Endothelial cell of umbilical vein (primary cell): ENCODE measurements around the gene NDST3. TPM values are rescaled to one million over a fixed set of nuclear protein-coding genes. Genes with fewer than 3 reads are reported as not detected.
A peak's percentile ranks its signal among the peaks of the same experiment; 100 is the strongest.

Source experiments
- BruUV-seq: library from RNA; stranded (reverse); fragments of 400-500 nt; replicated peaks from 2 replicates; lab custom pipeline; 2021; lab: Mats Ljungman, UMichigan
- CTCF ChIA-PET: fragments of 300-600, 350-600 bp; sonication (Branson Sonifier 250); formaldehyde crosslinking; loops from one replicate; lab custom pipeline; 2021; ENCODE audit warnings: antibody characterized with exemption, inconsistent platforms; lab: Charles Lee
- POLR2A ChIA-PET: fragments of 300-600, 350-600 bp; sonication (Branson Sonifier 250); formaldehyde crosslinking; loops from one replicate; lab custom pipeline; 2021; ENCODE audit warnings: antibody characterized with exemption, inconsistent platforms; lab: Charles Lee
- DNase-seq: peaks from one replicate; pipeline ENCODE4 v3.0.0-alpha.2; 2011; ENCODE audit warnings: low read depth, low spot score
- FAIRE-seq: peaks from 2 replicates; lab custom pipeline; 2011; peaks lifted over from hg19 to GRCh38; lab: Jason Lieb, UNC
- H2AFZ ChIP-seq: 2 replicates; pipeline ENCODE4 v1.6.0; 2012; ENCODE audit warnings: low read depth, low read length, control low read depth, inconsistent platforms
- H3K27ac ChIP-seq: 2 replicates; pipeline ENCODE4 v1.5.1; 2011; ENCODE audit warnings: low read depth, mild to moderate bottlenecking, control low read depth, low read length, moderate library complexity; ENCODE audit not compliant: insufficient read depth
- H3K27me3 ChIP-seq, 2 experiments: 2 replicates each; pipeline versions ENCODE4 v1.6.0 to v1.6.1; 2011; ENCODE audit warnings: low read length in 2 of 2, mixed read lengths in 1 of 2; ENCODE audit not compliant: control insufficient read depth in 2 of 2, insufficient read depth in 2 of 2
- H3K36me3 ChIP-seq, 2 experiments: 2 replicates in 1 of 2; 3 replicates in 1 of 2; pipeline ENCODE4 v1.5.1; 2011; ENCODE audit warnings: low read length in 2 of 2, mild to moderate bottlenecking in 1 of 2, moderate library complexity in 1 of 2; ENCODE audit not compliant: control insufficient read depth in 2 of 2, insufficient read depth in 2 of 2; ENCODE audit errors: extremely low read depth in 1 of 2
- H3K4me1 ChIP-seq: 3 replicates; pipeline ENCODE4 v1.5.1; 2011; ENCODE audit warnings: mild to moderate bottlenecking, low read length; ENCODE audit not compliant: control insufficient read depth, insufficient read depth; ENCODE audit errors: extremely low read depth
- H3K4me2 ChIP-seq: 2 replicates; pipeline ENCODE4 v1.6.1; 2011; ENCODE audit warnings: low read length, control low read depth, mixed read lengths; ENCODE audit not compliant: insufficient read depth
- H3K4me3 ChIP-seq, 3 experiments: fragments of 200-600 bp in 1 of 3; sonication (generic), shearing (Covaris generic) in 1 of 3; replicated peaks in 1 of 3; 2 replicates each; pipeline ENCODE4 v1.5.1; 2011 to 2016; ENCODE audit warnings: control low read depth in 3 of 3, low read length in 3 of 3, mild to moderate bottlenecking in 2 of 3, inconsistent platforms in 1 of 3, low read depth in 1 of 3, moderate library complexity in 1 of 3; ENCODE audit not compliant: insufficient read depth in 1 of 3
- H3K79me2 ChIP-seq: 2 replicates; pipeline ENCODE4 v1.6.0; 2012; ENCODE audit warnings: low read length, inconsistent platforms; ENCODE audit not compliant: control insufficient read depth, insufficient read depth
- H3K9ac ChIP-seq: replicated peaks from 2 replicates; pipeline ENCODE3; 2011; ENCODE audit warnings: low read length, control low read depth; ENCODE audit not compliant: insufficient read depth; ENCODE audit errors: extremely low read depth
- H3K9me1 ChIP-seq: replicated peaks from 3 replicates; pipeline ENCODE4 v1.6.0; 2011; ENCODE audit warnings: mild to moderate bottlenecking, low read length; ENCODE audit not compliant: control insufficient read depth, insufficient read depth; ENCODE audit errors: extremely low read depth
- H3K9me3 ChIP-seq: replicated peaks from 2 replicates; pipeline ENCODE4 v1.5.1; 2012; ENCODE audit warnings: low read length, inconsistent platforms; ENCODE audit not compliant: control insufficient read depth, insufficient read depth
- H4K20me1 ChIP-seq: replicated peaks from 2 replicates; pipeline ENCODE3; 2011; ENCODE audit warnings: mild to moderate bottlenecking, low read length; ENCODE audit not compliant: control insufficient read depth, insufficient read depth; ENCODE audit errors: extremely low read depth
- EZH2 ChIP-seq: IDR thresholded peaks from 2 replicates; pipeline ENCODE4 v1.6.1; 2012; ENCODE audit warnings: borderline replicate concordance, low read depth, mild to moderate bottlenecking, moderate library complexity, low read length, inconsistent platforms; ENCODE audit not compliant: severe bottlenecking
- FOS ChIP-seq: IDR thresholded peaks from 2 replicates; pipeline ENCODE4 v1.6.1; 2011; ENCODE audit warnings: mild to moderate bottlenecking, low read length, moderate library complexity, borderline replicate concordance; ENCODE audit not compliant: insufficient read depth
- GATA2 ChIP-seq: IDR thresholded peaks from 2 replicates; pipeline ENCODE4 v1.7.0; 2011; ENCODE audit warnings: low read depth, mild to moderate bottlenecking, moderate library complexity, mixed read lengths, low read length; ENCODE audit not compliant: insufficient read length, insufficient read depth
- JUN ChIP-seq: IDR thresholded peaks from 2 replicates; pipeline ENCODE4 v1.6.1; 2011; ENCODE audit warnings: borderline replicate concordance, low read depth; ENCODE audit not compliant: insufficient read length, insufficient read depth
- MYC ChIP-seq: IDR thresholded peaks from one replicate; pipeline ENCODE4 v1.6.1; 2011; ENCODE audit warnings: mild to moderate bottlenecking, low read depth, low read length
- POLR2A ChIP-seq: IDR thresholded peaks from 2 replicates; pipeline ENCODE4 v1.6.1; 2012; ENCODE audit warnings: low read depth, mild to moderate bottlenecking, control low read depth, low read length
- POLR2AphosphoS5 ChIP-seq: IDR thresholded peaks from 2 replicates; pipeline ENCODE4 v1.6.1; 2012; ENCODE audit warnings: low read depth, mild to moderate bottlenecking, control low read depth, low read length, moderate library complexity; ENCODE audit not compliant: insufficient read depth
- dilution Hi-C: fragments of 300-500 bp; cut with MboI; formaldehyde crosslinking; loops from one replicate; pipeline ENCODE4 v1.15.0; 2019; ENCODE audit warnings: low sequenced_read_pairs; ENCODE audit not compliant: extremely low pct_ligation_motif_present
- intact Hi-C: fragments of 100-400 bp; cut with micrococcal nuclease; formaldehyde crosslinking; loops from one replicate; pipeline ENCODE4 v1.10.0; 2022
- polyA plus RNA-seq, 4 experiments: library from polyadenylated mRNA; depleted of rRNA in 3 of 4; stranded (reverse) in 3 of 4; unstranded in 1 of 4; fragments of >200 nt; gene quantifications; 2 replicates each; pipeline versions ENCODE4 v1.2.1 to v1.2.3, GENCODE V29; 2011 to 2012; ENCODE audit warnings: missing spikeins in 1 of 4
- small RNA-seq: library from RNA; depleted of rRNA; stranded (forward); fragments of <200 nt; gene quantifications from one replicate; pipeline ENCODE3, GENCODE V24; 2012; ENCODE audit warnings: low replicate concordance, low read depth; ENCODE audit not compliant: insufficient read depth, insufficient read length
- total RNA-seq: library from RNA; stranded (reverse); gene quantifications from 2 replicates; pipeline ENCODE4 v1.2.3, GENCODE V29; 2021
- TF ChIP-seq, protein P1 (sequence below): IDR thresholded peaks from 2 replicates; pipeline ENCODE4 v1.6.1; 2011; ENCODE audit not compliant: insufficient read depth, insufficient read length
- TF ChIP-seq, protein P2 (sequence below), 2 donors: IDR thresholded peaks; 1 replicate in 1 of 2; 2 replicates in 1 of 2; pipeline ENCODE4 v1.5.1; 2011; ENCODE audit warnings: low read length in 2 of 2, mild to moderate bottlenecking in 2 of 2, moderate library complexity in 2 of 2, control low read depth in 1 of 2, inconsistent platforms in 1 of 2, low read depth in 1 of 2; ENCODE audit not compliant: insufficient read depth in 1 of 2; ENCODE audit errors: extremely low read depth in 1 of 2

NDST3 gene
- total and polyA plus RNA-seq, 2 donors (not counting 3 experiments of a cell fraction or from before 2014, with no cell fraction given) = 0.04 TPM; not detected in 1

DNA sequence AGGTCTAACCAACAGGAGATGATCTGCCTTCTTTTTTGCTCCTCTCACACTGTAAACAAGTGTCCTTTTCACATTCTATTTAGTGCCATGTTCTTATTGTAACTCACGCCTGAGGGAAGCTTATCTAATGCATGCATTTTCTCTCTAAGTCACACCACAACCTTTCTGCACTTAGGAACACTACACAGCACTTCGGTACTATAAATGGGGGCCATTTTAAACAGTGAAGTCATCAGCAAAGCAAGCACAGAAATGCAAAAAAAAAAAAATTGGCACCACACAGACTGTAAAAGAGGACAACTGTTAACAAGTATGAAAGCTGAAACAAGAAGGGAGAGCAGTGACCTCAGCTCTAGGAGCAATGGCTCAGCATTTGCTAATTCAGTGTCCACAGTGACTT is 273.4 kb downstream of the NDST3 start:
- H3K4me2 ChIP-seq = no peak overlapping the region
- POLR2A ChIA-PET = no interaction called here
- intact Hi-C loops = no loop called here
- no peaks in the 10 kb centered on the region for H3K4me1 ChIP-seq
- H3K36me3 ChIP-seq = no peaks in the 10 kb centered on the region
- peak; percentile 15 for FAIRE-seq
- H3K27me3 ChIP-seq = no peaks in the 10 kb centered on the region
- H2AFZ ChIP-seq = no peak overlapping the region
- H4K20me1 ChIP-seq = no peaks in the 10 kb centered on the region
- H3K4me3 ChIP-seq = no peak overlapping the region
- dilution Hi-C loops = no loop called here
- H3K27ac ChIP-seq = no peak overlapping the region
- CTCF ChIA-PET = no interaction called here
- no peaks in the 10 kb centered on the region for H3K79me2 ChIP-seq
- no peak for DNase-seq
- H3K9ac ChIP-seq = no peak overlapping the region
- no TSS peak for BruUV-seq
- no peaks in the 10 kb centered on the region for H3K9me1 ChIP-seq
- TF ChIP-seq GATA2 = no peak
- TF ChIP-seq JUN = no peak
- no peak for TF ChIP-seq POLR2A
- no peak for TF ChIP-seq MYC
- no peak for TF ChIP-seq FOS
- TF ChIP-seq EZH2 = no peak
- no peak for TF ChIP-seq POLR2AphosphoS5
- TF ChIP-seq, protein P1, sequence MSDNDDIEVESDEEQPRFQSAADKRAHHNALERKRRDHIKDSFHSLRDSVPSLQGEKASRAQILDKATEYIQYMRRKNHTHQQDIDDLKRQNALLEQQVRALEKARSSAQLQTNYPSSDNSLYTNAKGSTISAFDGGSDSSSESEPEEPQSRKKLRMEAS = no peak
- TF ChIP-seq, protein P2, sequence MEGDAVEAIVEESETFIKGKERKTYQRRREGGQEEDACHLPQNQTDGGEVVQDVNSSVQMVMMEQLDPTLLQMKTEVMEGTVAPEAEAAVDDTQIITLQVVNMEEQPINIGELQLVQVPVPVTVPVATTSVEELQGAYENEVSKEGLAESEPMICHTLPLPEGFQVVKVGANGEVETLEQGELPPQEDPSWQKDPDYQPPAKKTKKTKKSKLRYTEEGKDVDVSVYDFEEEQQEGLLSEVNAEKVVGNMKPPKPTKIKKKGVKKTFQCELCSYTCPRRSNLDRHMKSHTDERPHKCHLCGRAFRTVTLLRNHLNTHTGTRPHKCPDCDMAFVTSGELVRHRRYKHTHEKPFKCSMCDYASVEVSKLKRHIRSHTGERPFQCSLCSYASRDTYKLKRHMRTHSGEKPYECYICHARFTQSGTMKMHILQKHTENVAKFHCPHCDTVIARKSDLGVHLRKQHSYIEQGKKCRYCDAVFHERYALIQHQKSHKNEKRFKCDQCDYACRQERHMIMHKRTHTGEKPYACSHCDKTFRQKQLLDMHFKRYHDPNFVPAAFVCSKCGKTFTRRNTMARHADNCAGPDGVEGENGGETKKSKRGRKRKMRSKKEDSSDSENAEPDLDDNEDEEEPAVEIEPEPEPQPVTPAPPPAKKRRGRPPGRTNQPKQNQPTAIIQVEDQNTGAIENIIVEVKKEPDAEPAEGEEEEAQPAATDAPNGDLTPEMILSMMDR (IDR thresholded peaks at IDR 0.05; ENCODE audit: extremely low read depth in 1 of 2, insufficient read depth in 1 of 2, low read depth in 1 of 2, low read length in 2 of 2) = no peak
- H3K9me3 ChIP-seq = no peaks in the 10 kb centered on the region

Small RNA genes lying within 50 kb of the gene (small RNA-seq; reads per million reads assigned to genes)
- not detected for gene SNORA24
